Neural crest cell (in vitro differentiated cells): ENCODE measurements around the gene MYEF2. TPM values are rescaled to one million over a fixed set of nuclear protein-coding genes. Genes with fewer than 3 reads are reported as not detected.
A peak's percentile ranks its signal among the peaks of the same experiment; 100 is the strongest.

Experiments
- DNase-seq: peaks from one replicate; pipeline ENCODE4 v3.0.0; 2021; ENCODE audit warnings: low read depth, mixed read lengths, low spot score
- H3K27ac Mint-ChIP-seq: one replicate; pipeline ENCODE4 v1.8.0; 2021; ENCODE audit warnings: mild to moderate bottlenecking, mixed read lengths; ENCODE audit not compliant: unreplicated experiment
- H3K27me3 Mint-ChIP-seq: 2 replicates; pipeline ENCODE4 v1.8.0; 2021; ENCODE audit warnings: low read depth, mild to moderate bottlenecking, mixed read lengths
- H3K36me3 Mint-ChIP-seq: 2 replicates; pipeline ENCODE4 v1.8.0; 2021; ENCODE audit warnings: low read depth, mild to moderate bottlenecking, mixed read lengths
- H3K4me1 Mint-ChIP-seq: 2 replicates; pipeline ENCODE4 v1.8.0; 2021; ENCODE audit warnings: mixed read lengths
- H3K4me3 Mint-ChIP-seq: one replicate; pipeline ENCODE4 v1.8.0; 2021; ENCODE audit warnings: mild to moderate bottlenecking, mixed read lengths
- H3K9me3 Mint-ChIP-seq: 2 replicates; pipeline ENCODE4 v1.8.0; 2021; ENCODE audit warnings: mixed read lengths
- total RNA-seq: library from RNA; stranded (reverse); gene quantifications from 2 replicates; pipeline ENCODE4 v1.2.1, GENCODE V29; 2021
- TF ChIP-seq, protein P1 (sequence below): fragments of 200-600 bp; sonication (generic); conservative IDR thresholded peaks from 2 replicates; pipeline ENCODE4 v1.5.0; 2021; ENCODE audit warnings: antibody characterized with exemption, mild to moderate bottlenecking

Gene MYEF2
- total RNA-seq, 1 donor from 2014 or later: 110 TPM

DNA sequence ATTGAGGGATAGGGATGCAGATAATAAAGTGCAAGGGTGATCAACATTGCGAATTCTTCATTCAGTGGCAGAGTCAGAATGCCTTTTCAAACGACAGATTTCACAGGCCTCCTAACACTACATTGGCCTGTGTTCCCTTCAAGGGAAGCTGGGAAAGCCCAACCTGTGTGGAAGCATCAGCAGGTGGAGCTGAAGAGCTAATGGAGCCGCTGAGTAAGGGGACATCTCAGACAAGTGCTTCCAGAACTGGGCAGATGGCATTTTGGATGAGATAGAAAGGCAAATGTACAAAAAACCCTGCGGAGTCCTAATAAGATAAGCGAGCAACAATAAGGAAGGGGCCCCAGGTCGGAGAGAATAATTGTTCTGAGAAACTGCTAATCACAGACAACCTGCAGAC lies 65.9 kb downstream of the MYEF2 start:
- peaks cover under 1% of the 10 kb centered on the region for H3K27me3 Mint-ChIP-seq
- H3K4me3 Mint-ChIP-seq: no peak overlapping the region
- peaks cover 25% of the 10 kb centered on the region for H3K4me1 Mint-ChIP-seq
- no peak overlapping the region for H3K27ac Mint-ChIP-seq
- TF ChIP-seq, protein P1, sequence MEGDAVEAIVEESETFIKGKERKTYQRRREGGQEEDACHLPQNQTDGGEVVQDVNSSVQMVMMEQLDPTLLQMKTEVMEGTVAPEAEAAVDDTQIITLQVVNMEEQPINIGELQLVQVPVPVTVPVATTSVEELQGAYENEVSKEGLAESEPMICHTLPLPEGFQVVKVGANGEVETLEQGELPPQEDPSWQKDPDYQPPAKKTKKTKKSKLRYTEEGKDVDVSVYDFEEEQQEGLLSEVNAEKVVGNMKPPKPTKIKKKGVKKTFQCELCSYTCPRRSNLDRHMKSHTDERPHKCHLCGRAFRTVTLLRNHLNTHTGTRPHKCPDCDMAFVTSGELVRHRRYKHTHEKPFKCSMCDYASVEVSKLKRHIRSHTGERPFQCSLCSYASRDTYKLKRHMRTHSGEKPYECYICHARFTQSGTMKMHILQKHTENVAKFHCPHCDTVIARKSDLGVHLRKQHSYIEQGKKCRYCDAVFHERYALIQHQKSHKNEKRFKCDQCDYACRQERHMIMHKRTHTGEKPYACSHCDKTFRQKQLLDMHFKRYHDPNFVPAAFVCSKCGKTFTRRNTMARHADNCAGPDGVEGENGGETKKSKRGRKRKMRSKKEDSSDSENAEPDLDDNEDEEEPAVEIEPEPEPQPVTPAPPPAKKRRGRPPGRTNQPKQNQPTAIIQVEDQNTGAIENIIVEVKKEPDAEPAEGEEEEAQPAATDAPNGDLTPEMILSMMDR: peak; percentile 55
- H3K9me3 Mint-ChIP-seq: no peaks in the 10 kb centered on the region
- H3K36me3 Mint-ChIP-seq: no peaks in the 10 kb centered on the region
- no peak for DNase-seq

DNA sequence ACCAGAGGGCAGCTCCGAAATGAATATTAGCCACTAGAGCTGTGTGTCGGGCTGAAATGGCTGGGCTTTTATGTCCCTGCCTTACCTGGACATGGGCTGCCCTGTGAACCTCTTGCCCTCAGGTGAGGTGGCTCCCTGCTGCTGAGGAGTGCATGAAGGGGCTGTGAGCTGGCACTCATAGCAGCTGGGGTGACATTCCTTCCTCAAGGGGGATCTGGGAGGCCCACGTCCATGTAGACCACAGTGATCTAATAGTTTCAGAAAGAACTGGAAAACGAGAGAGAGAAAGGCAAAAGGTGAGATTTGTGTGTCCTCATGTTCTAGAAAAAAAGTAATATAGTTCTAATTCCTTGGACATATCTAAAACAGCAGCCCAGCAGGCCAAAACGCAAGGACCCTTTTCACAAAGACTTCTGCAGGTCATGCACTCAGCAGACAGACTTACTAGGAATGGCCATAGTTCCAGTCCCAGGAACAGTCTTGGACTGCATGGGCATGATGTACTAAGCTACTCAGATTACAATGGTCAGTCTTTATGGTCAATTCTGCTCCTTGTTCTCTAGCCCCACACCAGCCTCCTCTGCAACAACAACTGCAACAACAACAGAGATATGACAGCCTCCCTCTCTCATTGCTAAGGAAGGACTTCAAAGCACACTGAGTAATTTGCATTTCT lies 68.1 kb downstream of the MYEF2 start:
- H3K36me3 Mint-ChIP-seq: no peaks in the 10 kb centered on the region
- H3K4me1 Mint-ChIP-seq: peaks cover 35% of the 10 kb centered on the region
- H3K27me3 Mint-ChIP-seq: peaks cover 7% of the 10 kb centered on the region
- peak overlapping the region; percentile 0 for H3K27ac Mint-ChIP-seq
- no peak for DNase-seq
- TF ChIP-seq, protein P1: no peak
- H3K9me3 Mint-ChIP-seq: no peaks in the 10 kb centered on the region
- no peak overlapping the region for H3K4me3 Mint-ChIP-seq

DNA sequence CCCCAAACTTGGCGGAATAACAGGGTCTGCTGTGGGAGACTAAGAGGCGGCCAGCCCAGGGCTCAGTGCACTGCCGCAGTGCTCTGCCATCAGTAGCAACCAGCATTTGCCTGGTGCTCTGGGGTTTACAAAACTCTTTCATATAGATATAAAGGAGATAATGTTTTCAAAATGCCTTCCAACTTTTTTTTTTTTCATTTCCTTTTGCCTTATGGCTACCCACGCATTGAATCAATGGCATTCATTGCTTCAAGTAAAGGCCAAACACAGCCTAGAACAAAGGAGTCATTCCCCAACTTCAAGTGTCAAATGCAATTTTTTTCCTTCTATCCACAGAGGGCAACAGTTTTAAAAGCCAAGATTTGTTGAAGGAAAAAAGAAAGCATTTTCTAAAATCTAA lies 68.9 kb downstream of the MYEF2 start:
- no peaks in the 10 kb centered on the region for H3K9me3 Mint-ChIP-seq
- TF ChIP-seq, protein P1: no peak
- H3K36me3 Mint-ChIP-seq: no peaks in the 10 kb centered on the region
- H3K4me1 Mint-ChIP-seq: peaks cover 35% of the 10 kb centered on the region
- H3K4me3 Mint-ChIP-seq: no peak overlapping the region
- peaks cover 7% of the 10 kb centered on the region for H3K27me3 Mint-ChIP-seq
- DNase-seq: no peak
- no peak overlapping the region for H3K27ac Mint-ChIP-seq

DNA sequence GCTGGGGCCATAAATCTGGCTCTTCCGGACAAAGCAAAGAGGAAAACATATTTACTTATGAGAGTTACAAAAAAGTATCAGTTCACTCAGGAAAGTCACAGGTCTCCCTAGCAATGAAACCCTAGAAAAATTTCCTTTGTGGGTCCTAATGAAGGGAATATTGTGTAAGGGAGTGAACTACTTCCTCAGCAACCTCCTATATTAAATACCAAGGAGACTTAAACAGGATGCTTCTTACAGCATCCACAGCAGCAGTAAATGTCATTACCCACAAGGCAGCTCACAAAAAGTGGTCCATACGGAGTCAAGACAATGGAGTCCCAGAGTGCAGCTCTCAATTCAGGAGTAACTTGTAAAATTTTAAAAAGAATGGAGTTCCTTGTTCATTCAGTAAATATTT lies 72.2 kb downstream of the MYEF2 start:
- peaks cover 43% of the 10 kb centered on the region for H3K4me1 Mint-ChIP-seq
- DNase-seq: no peak
- H3K4me3 Mint-ChIP-seq: no peak overlapping the region
- peaks cover 7% of the 10 kb centered on the region for H3K27me3 Mint-ChIP-seq
- H3K27ac Mint-ChIP-seq: no peak overlapping the region
- H3K9me3 Mint-ChIP-seq: no peaks in the 10 kb centered on the region
- TF ChIP-seq, protein P1: no peak
- H3K36me3 Mint-ChIP-seq: no peaks in the 10 kb centered on the region

DNA sequence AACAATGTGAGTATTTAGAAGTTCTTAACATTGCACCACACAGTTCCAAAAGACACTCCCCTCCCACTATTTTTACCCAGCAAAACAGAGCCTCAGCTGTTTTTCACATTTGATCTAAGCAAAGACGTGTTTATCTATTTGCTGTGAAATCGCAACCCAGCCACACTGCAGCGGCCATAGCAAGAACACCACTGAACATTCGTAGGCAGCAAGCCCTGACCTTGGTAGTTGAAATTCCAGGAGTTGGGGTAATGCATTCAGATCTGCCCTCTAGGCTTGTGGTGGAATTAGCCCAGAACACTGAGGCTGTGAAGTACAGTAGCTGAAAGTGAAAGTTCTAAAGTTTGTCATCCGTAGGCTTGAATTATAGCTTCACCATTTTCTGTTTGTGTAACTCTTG lies 74.4 kb downstream of the MYEF2 start:
- H3K27ac Mint-ChIP-seq: no peak overlapping the region
- no peak for DNase-seq
- no peaks in the 10 kb centered on the region for H3K36me3 Mint-ChIP-seq
- TF ChIP-seq, protein P1: no peak
- H3K4me3 Mint-ChIP-seq: no peak overlapping the region
- H3K9me3 Mint-ChIP-seq: no peaks in the 10 kb centered on the region
- peaks cover 7% of the 10 kb centered on the region for H3K27me3 Mint-ChIP-seq
- H3K4me1 Mint-ChIP-seq: peaks cover 29% of the 10 kb centered on the region
